HL-60/S4 treated with retinoic acid at 250 ng/mL for 4 days and 3 days (cell line): ENCODE data around the gene ELF3.

Source experiments
- in situ Hi-C: fragments of 300-500 bp; cut with MboI; formaldehyde crosslinking; loops from 2 replicates; pipeline ENCODE4 v1.7.0; 2022; ENCODE audit warnings: low sequenced_read_pairs

The ELF3 gene

GRCh38 chr1:202007304-202007703, 3.1 kb upstream of the ELF3 start:
- in situ Hi-C loops, result loop anchor here (25.0 kb wide), 1 partner anchor 105 kb away; the partner anchor contains the start of gene GPR37L1

DNA sequence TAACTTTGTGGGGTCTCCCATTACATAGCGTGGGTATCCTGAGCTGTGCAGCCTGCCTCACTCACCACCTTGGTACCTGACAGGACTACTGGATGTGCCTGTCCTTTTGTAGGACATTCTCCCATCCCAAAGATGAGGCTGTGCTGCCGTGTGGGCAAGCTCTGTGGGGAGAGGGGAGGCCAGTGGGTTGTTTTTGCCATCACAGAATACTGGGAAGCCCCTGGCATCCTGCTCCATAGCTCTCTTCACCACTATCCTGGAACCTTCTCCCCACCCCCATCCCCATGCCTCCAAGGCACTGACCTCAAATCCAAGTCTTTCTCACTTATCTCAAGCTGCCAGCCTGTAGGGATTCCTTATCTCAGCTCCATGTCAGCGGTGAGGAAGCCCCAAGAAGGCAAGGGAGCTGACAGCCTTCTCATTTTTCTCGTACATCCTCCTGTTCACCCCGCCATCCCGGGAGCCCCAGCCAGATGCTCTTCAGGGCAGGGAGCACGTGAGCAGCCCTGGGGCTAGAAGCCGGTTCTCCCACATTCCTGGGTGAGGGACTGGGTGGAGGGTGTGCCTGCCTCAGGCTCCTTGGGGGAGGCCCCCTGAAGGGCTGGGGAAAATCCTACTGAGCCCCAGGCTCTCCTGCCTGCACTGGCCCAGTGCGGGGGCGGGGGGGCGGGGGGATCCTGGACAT, 2.4 kb upstream of the ELF3 start:
- in situ Hi-C loops, result loop anchor here (25.0 kb wide), 1 partner anchor 104 kb away; the partner anchor contains the start of gene GPR37L1

DNA sequence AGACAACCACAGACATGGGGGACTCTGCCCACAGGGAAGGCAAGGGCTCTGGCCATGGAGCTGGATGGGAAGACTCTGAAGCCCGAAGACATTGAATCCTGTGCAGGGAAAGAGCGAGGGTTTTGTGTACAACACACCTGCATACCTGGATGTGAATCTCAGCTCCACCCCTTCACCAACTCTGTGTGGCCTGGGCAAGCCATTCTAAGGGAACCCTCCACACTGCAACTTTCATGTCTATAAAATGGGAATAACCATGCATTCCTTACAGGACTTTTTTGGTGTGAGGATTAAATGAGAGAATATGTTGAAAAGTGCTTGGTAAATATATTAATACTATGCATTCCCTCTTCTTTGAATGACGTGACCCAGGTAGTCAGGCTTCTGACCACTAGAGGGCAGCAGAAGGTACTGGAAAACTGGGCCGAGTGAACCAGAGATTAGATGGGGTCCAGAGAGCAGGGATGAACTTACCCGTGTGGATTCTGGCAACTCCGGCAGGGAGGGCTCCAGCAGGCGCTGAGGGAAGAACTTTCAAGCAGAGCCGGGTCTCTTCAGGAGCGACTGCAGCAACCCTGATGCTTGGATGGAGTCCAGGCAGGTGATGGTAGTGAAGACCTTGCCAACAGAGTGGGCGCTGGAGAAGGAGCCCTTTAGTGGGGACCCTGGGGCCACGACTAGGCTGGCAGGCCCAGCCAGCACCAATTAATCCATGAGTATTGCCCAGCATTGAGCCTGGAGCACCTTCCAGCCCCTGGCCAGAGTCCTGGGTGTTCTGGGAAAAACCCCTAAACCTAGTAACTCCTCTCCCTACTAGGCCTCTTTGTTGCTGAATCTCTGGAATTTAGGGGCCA, 834 bp upstream of the ELF3 start:
- in situ Hi-C loops, result loop anchor here (25.0 kb wide), 1 partner anchor 103 kb away; the partner anchor contains the start of gene GPR37L1

GRCh38 chr1:202011994-202012393, 1.6 kb downstream of the ELF3 start:
- in situ Hi-C loops, result loop anchor here (25.0 kb wide), 1 partner anchor 100 kb away; the partner anchor contains the start of gene GPR37L1

DNA sequence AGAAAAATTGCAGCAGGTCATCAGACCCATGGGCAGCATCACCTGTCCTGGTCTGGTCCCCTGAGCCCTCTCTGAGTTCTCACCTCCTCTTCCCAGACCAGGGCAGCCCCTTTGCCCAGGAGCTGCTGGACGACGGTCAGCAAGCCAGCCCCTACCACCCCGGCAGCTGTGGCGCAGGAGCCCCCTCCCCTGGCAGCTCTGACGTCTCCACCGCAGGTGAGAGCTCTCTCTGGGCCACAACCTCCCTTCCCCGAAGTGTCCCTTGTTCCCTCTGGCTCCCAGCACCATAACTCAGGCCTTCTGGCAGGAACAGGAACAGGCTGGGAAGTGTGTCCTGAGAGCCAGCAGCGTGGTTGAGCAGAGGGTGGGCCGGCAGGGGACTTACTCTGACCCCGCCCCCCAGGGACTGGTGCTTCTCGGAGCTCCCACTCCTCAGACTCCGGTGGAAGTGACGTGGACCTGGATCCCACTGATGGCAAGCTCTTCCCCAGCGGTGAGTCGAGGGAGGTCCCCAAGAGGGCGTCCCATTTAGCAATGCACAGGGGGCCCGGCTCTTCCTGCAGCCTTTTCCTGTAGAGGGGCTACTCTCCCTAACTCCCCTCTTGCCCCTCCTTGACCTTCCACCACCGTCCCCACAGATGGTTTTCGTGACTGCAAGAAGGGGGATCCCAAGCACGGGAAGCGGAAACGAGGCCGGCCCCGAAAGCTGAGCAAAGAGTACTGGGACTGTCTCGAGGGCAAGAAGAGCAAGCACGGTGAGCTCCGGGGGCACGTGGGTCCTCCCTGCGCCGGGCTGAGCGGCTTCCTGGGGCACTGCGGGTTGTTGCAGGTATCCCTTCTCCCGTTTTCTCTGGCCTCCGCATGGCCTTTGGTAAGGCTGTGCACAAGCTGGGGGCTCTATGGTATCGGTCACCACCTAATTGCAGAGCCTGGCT, 2.4 kb downstream of the ELF3 start:
- in situ Hi-C loops, result loop anchor here (25.0 kb wide), 1 partner anchor 99 kb away; the partner anchor contains the start of gene GPR37L1

DNA sequence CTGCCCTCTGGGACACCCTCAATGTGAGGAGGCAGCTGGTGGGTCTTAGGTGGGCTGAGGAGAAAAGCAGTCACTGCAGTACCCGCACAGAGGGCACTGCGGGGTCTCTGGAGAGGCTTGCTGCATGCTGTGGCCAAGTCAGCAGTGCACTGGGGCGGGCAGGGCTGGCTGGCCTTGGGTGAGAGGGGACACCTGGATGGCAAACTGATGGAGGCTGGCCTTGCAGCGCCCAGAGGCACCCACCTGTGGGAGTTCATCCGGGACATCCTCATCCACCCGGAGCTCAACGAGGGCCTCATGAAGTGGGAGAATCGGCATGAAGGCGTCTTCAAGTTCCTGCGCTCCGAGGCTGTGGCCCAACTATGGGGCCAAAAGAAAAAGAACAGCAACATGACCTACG, 3.2 kb downstream of the ELF3 start:
- in situ Hi-C loops, result loop anchor here (25.0 kb wide), 1 partner anchor 99 kb away; the partner anchor contains the start of gene GPR37L1

- in situ Hi-C loops, result loop anchor here (25.0 kb wide), 1 partner anchor 98 kb away; the partner anchor contains the start of gene GPR37L1
These were observed 3.7 kb downstream of the ELF3 start for GRCh38 chr1:202014060-202014459.

GRCh38 chr1:202014915-202015661, 4.7 kb downstream of the ELF3 start:
- in situ Hi-C loops, result loop anchor here (25.0 kb wide), 1 partner anchor 97 kb away; the partner anchor contains the start of gene GPR37L1

GRCh38 chr1:202015662-202015937, 5.2 kb downstream of the ELF3 start:
- in situ Hi-C loops, result loop anchor here (25.0 kb wide), 1 partner anchor 97 kb away; the partner anchor contains the start of gene GPR37L1

- in situ Hi-C loops, result loop anchor here (25.0 kb wide), 1 partner anchor 96 kb away; the partner anchor contains the start of gene GPR37L1
These were observed 5.8 kb downstream of the ELF3 start for GRCh38 chr1:202016022-202016810.

GRCh38 chr1:202016811-202017748, 6.7 kb downstream of the ELF3 start:
- in situ Hi-C loops, result loop anchor here (25.0 kb wide), 1 partner anchor 95 kb away; the partner anchor contains the start of gene GPR37L1

DNA sequence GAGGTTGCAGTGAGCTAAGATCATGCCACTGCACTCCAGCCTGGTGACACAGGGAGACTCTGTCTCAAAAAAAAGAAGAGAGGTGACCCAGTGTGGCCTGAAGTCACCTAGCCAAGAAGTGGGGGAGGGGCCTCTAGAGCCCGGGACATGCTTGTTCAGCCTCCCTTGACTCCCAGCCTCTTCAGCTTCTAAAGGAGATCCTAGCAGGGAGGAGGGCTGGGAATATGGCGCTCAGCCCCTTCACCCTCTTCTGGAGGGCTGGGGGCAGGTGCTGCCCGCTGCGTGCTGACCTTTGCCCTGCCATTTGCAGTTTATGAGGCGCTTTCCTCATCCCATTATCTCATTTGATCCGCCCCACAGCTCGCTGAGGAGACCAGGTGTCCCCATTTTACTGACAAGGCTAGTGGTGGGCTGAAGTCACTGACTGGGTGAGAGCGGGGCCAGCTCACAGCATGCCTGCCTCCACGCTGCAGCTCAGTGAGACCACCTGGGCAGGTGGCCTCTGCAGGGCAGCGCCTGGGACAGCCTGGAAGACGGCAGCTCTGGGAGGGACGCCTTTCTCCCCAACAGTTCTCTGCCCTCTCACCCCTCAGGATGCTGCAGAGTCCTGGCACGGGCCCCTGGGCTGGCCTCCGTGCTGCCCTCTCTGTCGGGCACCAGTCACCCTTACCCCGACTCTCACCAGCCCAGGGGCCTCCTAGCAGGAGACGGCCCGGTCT, 7.5 kb downstream of the ELF3 start:
- in situ Hi-C loops, result loop anchor here (25.0 kb wide), 1 partner anchor 94 kb away; the partner anchor contains the start of gene GPR37L1

GRCh38 chr1:202018468-202019234, 8.3 kb downstream of the ELF3 start:
- in situ Hi-C loops, result loop anchor here (25.0 kb wide), 1 partner anchor 94 kb away; the partner anchor contains the start of gene GPR37L1

- in situ Hi-C loops, result loop anchor here (25.0 kb wide), 1 partner anchor 93 kb away; the partner anchor contains the start of gene GPR37L1
These were observed 8.8 kb downstream of the ELF3 start for GRCh38 chr1:202019235-202019558.

DNA sequence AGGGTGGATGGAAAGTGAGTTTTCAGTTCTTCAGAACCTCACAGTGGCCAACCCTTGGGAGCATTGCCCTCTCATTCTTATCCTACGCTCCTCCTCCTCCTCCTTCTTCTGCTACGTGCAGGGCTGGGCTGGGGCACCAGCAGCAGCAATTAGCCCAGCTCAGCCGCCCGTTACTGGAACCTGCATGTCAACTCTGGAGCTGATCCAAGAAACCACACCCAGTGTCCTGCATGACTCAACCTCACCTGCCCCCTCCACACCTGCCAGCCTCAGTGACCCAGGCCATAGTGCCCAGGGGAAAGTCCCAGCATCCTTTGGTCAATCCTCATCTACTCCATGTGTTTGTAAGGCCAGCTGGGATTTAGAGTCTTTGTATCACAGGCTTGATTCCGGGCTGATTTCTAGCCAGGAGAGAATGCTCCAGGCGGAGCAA, 12.6 kb downstream of the ELF3 start:
- in situ Hi-C loops, result loop anchor here (25.0 kb wide), 1 partner anchor 89 kb away; the partner anchor contains the start of gene GPR37L1

DNA sequence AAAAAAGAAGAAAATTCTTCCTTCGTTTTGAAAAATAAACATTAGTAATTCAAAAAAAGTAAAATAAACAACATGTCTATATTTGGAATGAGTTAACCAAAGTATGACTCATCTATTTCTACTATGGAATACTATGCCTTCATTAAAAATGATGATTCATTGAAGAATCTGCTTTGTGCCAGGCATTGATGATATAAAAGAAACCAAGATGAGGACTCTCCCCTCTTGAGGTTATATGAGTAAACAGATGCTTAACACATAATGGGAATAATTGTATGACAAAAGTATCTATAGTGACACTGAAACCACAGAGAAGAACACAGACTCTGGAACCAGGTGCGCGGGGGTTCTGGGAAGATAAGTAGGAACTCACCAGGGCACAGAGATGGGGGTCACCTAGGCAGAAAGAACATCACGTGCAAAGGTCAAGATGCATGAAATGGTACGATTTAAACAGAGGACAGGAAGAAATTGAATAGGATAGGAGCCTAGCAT, 18.8 kb downstream of the ELF3 start:
- in situ Hi-C loops, result no loop called here
